HCT116 (cell line): ENCODE results near the gene PPIP5K2. TPM values are rescaled to one million over a fixed set of nuclear protein-coding genes. Genes with fewer than 3 reads are reported as not detected.

ENCODE experiments used
- ATAC-seq: fragments of 200-7000 bp; cut with Tn5 transposase; 2 replicates; pipeline ENCODE4 v1.9.1; 2020; ENCODE audit warnings: mild to moderate bottlenecking, moderate library complexity
- BruUV-seq: library from RNA; stranded (reverse); fragments of 400-500 nt; replicated peaks from 2 replicates; lab custom pipeline; 2021; lab: Mats Ljungman, UMichigan
- CTCF ChIA-PET: fragments of 300-600 bp; sonication (Branson Sonifier 250); formaldehyde crosslinking; loops from one replicate; lab custom pipeline; 2021; ENCODE audit warnings: antibody characterized with exemption; lab: Charles Lee
- POLR2A ChIA-PET: fragments of 300-600, 350-600 bp; sonication (Branson Sonifier 250); formaldehyde crosslinking; loops from one replicate; lab custom pipeline; 2021; ENCODE audit warnings: antibody characterized with exemption; lab: Charles Lee
- RAD21 ChIA-PET, 2 experiments: fragments of 300-600 bp; sonication (Branson Sonifier 250); formaldehyde crosslinking; loops; one replicate each; lab custom pipeline; 2023; ENCODE audit warnings: low total read pairs in 2 of 2; ENCODE audit not compliant: uncharacterized antibody in 2 of 2, unreplicated experiment in 2 of 2, low non-redundant PET in 1 of 2; lab: Charles Lee
- DNase-seq: peaks from one replicate; pipeline ENCODE4 v3.0.0-alpha.2; 2010; ENCODE audit warnings: low read depth, low spot score
- H2AFZ ChIP-seq: fragments of 200-600 bp; shearing (Covaris generic), sonication (generic); 2 replicates; pipeline ENCODE4 v1.6.1; 2017; ENCODE audit warnings: low read depth, mixed run types, mixed read lengths, antibody characterized with exemption, low read length; ENCODE audit not compliant: poor library complexity, severe bottlenecking
- H3K27ac ChIP-seq: 2 replicates; pipeline ENCODE4 v1.5.1; 2012; ENCODE audit warnings: low read depth, low read length
- H3K27me3 ChIP-seq: fragments of 200-600 bp; sonication (generic); 2 replicates; pipeline ENCODE4 v1.6.1; 2016; ENCODE audit warnings: mixed run types, low read length, mixed read lengths; ENCODE audit not compliant: insufficient read depth
- H3K36me3 ChIP-seq, 2 experiments: fragments of 200-500 bp in 1 of 2; fragments of 200-600 bp in 1 of 2; sonication (Bioruptor generic) in 1 of 2; sonication (generic) in 1 of 2; 2 replicates each; pipeline versions ENCODE4 v1.5.1 to v1.6.1; 2014 to 2016; ENCODE audit warnings: low read length in 2 of 2, inconsistent platforms in 1 of 2, mixed read lengths in 1 of 2, mixed run types in 1 of 2; ENCODE audit not compliant: insufficient read depth in 2 of 2, control insufficient read depth in 1 of 2
- H3K4me1 ChIP-seq, 2 experiments: fragments of 200-600 bp in 1 of 2; sonication (generic) in 1 of 2; 2 replicates each; pipeline versions ENCODE4 v1.5.1 to v1.6.1; 2012 to 2017; ENCODE audit warnings: low read length in 2 of 2, inconsistent platforms in 1 of 2, mild to moderate bottlenecking in 1 of 2, mixed read lengths in 1 of 2, mixed run types in 1 of 2, moderate library complexity in 1 of 2; ENCODE audit not compliant: insufficient read depth in 2 of 2, control insufficient read depth in 1 of 2
- H3K4me2 ChIP-seq: fragments of 200-600 bp; sonication (generic); 2 replicates; pipeline ENCODE4 v1.6.1; 2017; ENCODE audit warnings: mixed run types, low read length, mixed read lengths
- H3K4me3 ChIP-seq, 2 experiments: fragments of 200-600 bp in 1 of 2; sonication (generic) in 1 of 2; replicated peaks in 1 of 2; 2 replicates each; pipeline ENCODE4 v1.5.1; 2011 to 2016; ENCODE audit warnings: low read length in 2 of 2, control low read depth in 1 of 2, low read depth in 1 of 2, mild to moderate bottlenecking in 1 of 2, mixed read lengths in 1 of 2, mixed run types in 1 of 2
- H3K79me2 ChIP-seq: fragments of 200-600 bp; sonication (generic); 2 replicates; pipeline ENCODE4 v1.6.1; 2017; ENCODE audit warnings: mild to moderate bottlenecking, mixed run types, low read length, moderate library complexity, mixed read lengths; ENCODE audit not compliant: insufficient read depth
- H3K9ac ChIP-seq: fragments of 200-600 bp; sonication (generic); 2 replicates; pipeline ENCODE4 v1.6.1; 2016; ENCODE audit warnings: low read length, mixed read lengths
- H3K9me2 ChIP-seq: fragments of 200-600 bp; sonication (generic), shearing (Covaris generic); 2 replicates; pipeline ENCODE4 v1.6.1; 2017; ENCODE audit warnings: mixed run types, mild to moderate bottlenecking, moderate library complexity; ENCODE audit not compliant: insufficient read depth
- H3K9me3 ChIP-seq, 2 experiments: fragments of 200-500 bp in 1 of 2; fragments of 200-600 bp in 1 of 2; sonication (Bioruptor generic) in 1 of 2; sonication (generic) in 1 of 2; 2 replicates each; pipeline ENCODE4 v1.6.1; 2014 to 2017; ENCODE audit warnings: low read length in 2 of 2, mixed read lengths in 2 of 2, inconsistent platforms in 1 of 2, low read depth in 1 of 2, mild to moderate bottlenecking in 1 of 2, mixed run types in 1 of 2, moderate library complexity in 1 of 2; ENCODE audit not compliant: control insufficient read depth in 1 of 2, insufficient read depth in 1 of 2
- H4K20me1 ChIP-seq: fragments of 200-600 bp; sonication (generic), shearing (Covaris generic); 2 replicates; pipeline ENCODE4 v1.6.1; 2017; ENCODE audit warnings: mixed run types, mild to moderate bottlenecking, moderate library complexity; ENCODE audit not compliant: insufficient read depth
- CBX3 ChIP-seq: IDR thresholded peaks from 2 replicates; pipeline ENCODE4 v1.6.1; 2012; ENCODE audit warnings: low read depth
- CEBPB ChIP-seq: IDR thresholded peaks from 2 replicates; pipeline ENCODE4 v1.6.1; 2012; ENCODE audit warnings: low read depth
- ELF1 ChIP-seq: IDR thresholded peaks from 2 replicates; pipeline ENCODE4 v1.6.1; 2012; ENCODE audit warnings: low read depth, borderline replicate concordance
- EZH2phosphoT487 ChIP-seq: fragments of 200-600 bp; IDR thresholded peaks from 2 replicates; pipeline ENCODE4 v1.6.1; 2018; ENCODE audit warnings: antibody characterized with exemption, borderline replicate concordance
- FOSL1 ChIP-seq: IDR thresholded peaks from 2 replicates; pipeline ENCODE4 v1.6.1; 2012; ENCODE audit warnings: low read depth
- JUND ChIP-seq: IDR thresholded peaks from 2 replicates; pipeline ENCODE4 v1.6.1; 2012
- POLR2A ChIP-seq: IDR thresholded peaks from 2 replicates; pipeline ENCODE4 v1.7.0; 2011; ENCODE audit warnings: borderline replicate concordance; ENCODE audit not compliant: insufficient read depth, insufficient read length; ENCODE audit errors: extremely low read depth
- POLR2AphosphoS5 ChIP-seq: IDR thresholded peaks from 2 replicates; pipeline ENCODE4 v1.6.1; 2011; ENCODE audit warnings: mild to moderate bottlenecking, low read depth, low read length, moderate library complexity
- RAD21 ChIP-seq: IDR thresholded peaks from 2 replicates; pipeline ENCODE4 v1.6.1; 2012; ENCODE audit warnings: low read depth, mild to moderate bottlenecking
- SP1 ChIP-seq: IDR thresholded peaks from 2 replicates; pipeline ENCODE4 v1.6.1; 2012; ENCODE audit warnings: low read depth
- SRF ChIP-seq: IDR thresholded peaks from 2 replicates; pipeline ENCODE4 v1.6.1; 2012; ENCODE audit warnings: low read depth
- YY1 ChIP-seq: IDR thresholded peaks from 2 replicates; pipeline ENCODE4 v1.6.1; 2011; ENCODE audit warnings: low read length, low read depth, moderate library complexity, mild to moderate bottlenecking; ENCODE audit not compliant: insufficient replicate concordance; ENCODE audit errors: extremely low read depth
- ZNF274 ChIP-seq: fragments of 200-500 bp; sonication (Bioruptor generic); IDR thresholded peaks from 2 replicates; pipeline ENCODE4 v1.6.1; 2014; ENCODE audit warnings: mild to moderate bottlenecking, low read depth, low read length, inconsistent platforms
- intact Hi-C: fragments of 100-400 bp; cut with micrococcal nuclease; formaldehyde crosslinking; loops from 2 replicates; pipeline ENCODE4 v1.10.0; 2022
- total RNA-seq: library from RNA; stranded (reverse); gene quantifications from one replicate; pipeline ENCODE4 v1.2.1, GENCODE V29; 2021; ENCODE audit not compliant: unreplicated experiment
- TF ChIP-seq, protein P1 (sequence below): IDR thresholded peaks from 2 replicates; pipeline ENCODE4 v1.6.1; 2012
- TF ChIP-seq, protein P2 (sequence below): IDR thresholded peaks from 2 replicates; pipeline ENCODE4 v1.6.1; 2012; ENCODE audit warnings: low read depth
- TF ChIP-seq, protein P3 (sequence below): IDR thresholded peaks from 2 replicates; pipeline ENCODE4 v1.6.1; 2012
- TF ChIP-seq, protein P4 (sequence below): IDR thresholded peaks from 2 replicates; pipeline ENCODE4 v1.6.1; 2011; ENCODE audit warnings: mild to moderate bottlenecking, low read length, moderate library complexity; ENCODE audit not compliant: insufficient replicate concordance; ENCODE audit errors: extremely low read depth

Gene PPIP5K2
- total RNA-seq, 1 experiment from 2014 or later, result 45.8 TPM

DNA sequence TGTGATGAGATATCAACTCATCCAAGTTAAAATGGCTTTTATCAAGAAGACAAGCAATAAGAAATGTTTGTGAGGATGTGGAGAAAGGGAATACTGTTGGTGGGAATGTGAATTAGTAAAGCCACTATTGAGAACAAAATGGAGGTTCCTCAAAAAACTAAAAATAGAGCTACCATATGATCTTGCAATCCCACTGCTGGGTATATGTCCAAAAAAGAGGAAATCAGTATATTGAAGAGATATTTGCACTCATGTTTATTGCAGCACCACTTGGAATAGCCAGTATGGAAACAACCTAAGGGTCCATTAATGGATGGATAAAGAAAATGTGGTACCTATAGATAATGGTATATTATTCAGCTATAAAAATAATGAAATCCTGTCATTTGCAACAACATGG, 25.1 kb downstream of the PPIP5K2 start:
- H3K4me2 ChIP-seq, result no peak overlapping the region
- no peak for TF ChIP-seq SRF
- RAD21 ChIA-PET, result no interaction called here
- no peaks in the 10 kb centered on the region for H3K79me2 ChIP-seq
- no peaks in the 10 kb centered on the region for H4K20me1 ChIP-seq
- no peak overlapping the region for H2AFZ ChIP-seq
- no peaks in the 10 kb centered on the region for H3K4me1 ChIP-seq
- POLR2A ChIA-PET, result no interaction called here
- BruUV-seq, result no TSS peak
- no peak overlapping the region for H3K27ac ChIP-seq
- CTCF ChIA-PET, result no interaction called here
- H3K36me3 ChIP-seq, result no peaks in the 10 kb centered on the region
- H3K9me2 ChIP-seq, result no peaks in the 10 kb centered on the region
- H3K27me3 ChIP-seq, result no peaks in the 10 kb centered on the region
- H3K9ac ChIP-seq, result no peak overlapping the region
- H3K4me3 ChIP-seq, result no peak overlapping the region
- ATAC-seq (no peak), DNase-seq (no peak)
- intact Hi-C loops, result no loop called here
- no peaks in the 10 kb centered on the region for H3K9me3 ChIP-seq

DNA sequence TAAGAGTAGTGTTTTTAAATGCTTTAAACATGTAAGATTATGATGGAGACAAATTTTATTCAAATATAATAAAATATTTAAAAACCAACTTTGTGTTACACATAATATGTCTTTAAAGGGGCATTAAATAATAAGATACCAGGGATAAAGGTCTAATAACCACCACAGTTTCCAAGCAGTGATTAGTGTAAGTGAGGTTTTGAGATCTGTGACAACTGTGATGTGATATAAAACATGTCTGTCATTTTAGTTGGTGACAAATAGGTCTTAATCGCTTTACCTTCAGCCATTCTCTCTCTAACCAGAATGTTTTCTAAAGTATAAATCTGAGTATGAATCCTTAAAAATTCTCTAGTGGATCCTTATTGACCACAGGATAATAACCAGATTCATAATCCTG, 28.1 kb downstream of the PPIP5K2 start:
- no peaks in the 10 kb centered on the region for H3K4me1 ChIP-seq
- no peak overlapping the region for H3K4me2 ChIP-seq
- ChIA-PET POLR2A (no interaction called here), CTCF (no interaction called here)
- no peak overlapping the region for H2AFZ ChIP-seq
- no peak for DNase-seq
- no peaks in the 10 kb centered on the region for H3K9me2 ChIP-seq
- no TSS peak for BruUV-seq
- TF ChIP-seq CEBPB, result no peak
- TF ChIP-seq, protein P1, sequence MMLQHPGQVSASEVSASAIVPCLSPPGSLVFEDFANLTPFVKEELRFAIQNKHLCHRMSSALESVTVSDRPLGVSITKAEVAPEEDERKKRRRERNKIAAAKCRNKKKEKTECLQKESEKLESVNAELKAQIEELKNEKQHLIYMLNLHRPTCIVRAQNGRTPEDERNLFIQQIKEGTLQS, result no peak
- TF ChIP-seq POLR2AphosphoS5, result no peak
- TF ChIP-seq EZH2phosphoT487, result no peak
- TF ChIP-seq, protein P2, sequence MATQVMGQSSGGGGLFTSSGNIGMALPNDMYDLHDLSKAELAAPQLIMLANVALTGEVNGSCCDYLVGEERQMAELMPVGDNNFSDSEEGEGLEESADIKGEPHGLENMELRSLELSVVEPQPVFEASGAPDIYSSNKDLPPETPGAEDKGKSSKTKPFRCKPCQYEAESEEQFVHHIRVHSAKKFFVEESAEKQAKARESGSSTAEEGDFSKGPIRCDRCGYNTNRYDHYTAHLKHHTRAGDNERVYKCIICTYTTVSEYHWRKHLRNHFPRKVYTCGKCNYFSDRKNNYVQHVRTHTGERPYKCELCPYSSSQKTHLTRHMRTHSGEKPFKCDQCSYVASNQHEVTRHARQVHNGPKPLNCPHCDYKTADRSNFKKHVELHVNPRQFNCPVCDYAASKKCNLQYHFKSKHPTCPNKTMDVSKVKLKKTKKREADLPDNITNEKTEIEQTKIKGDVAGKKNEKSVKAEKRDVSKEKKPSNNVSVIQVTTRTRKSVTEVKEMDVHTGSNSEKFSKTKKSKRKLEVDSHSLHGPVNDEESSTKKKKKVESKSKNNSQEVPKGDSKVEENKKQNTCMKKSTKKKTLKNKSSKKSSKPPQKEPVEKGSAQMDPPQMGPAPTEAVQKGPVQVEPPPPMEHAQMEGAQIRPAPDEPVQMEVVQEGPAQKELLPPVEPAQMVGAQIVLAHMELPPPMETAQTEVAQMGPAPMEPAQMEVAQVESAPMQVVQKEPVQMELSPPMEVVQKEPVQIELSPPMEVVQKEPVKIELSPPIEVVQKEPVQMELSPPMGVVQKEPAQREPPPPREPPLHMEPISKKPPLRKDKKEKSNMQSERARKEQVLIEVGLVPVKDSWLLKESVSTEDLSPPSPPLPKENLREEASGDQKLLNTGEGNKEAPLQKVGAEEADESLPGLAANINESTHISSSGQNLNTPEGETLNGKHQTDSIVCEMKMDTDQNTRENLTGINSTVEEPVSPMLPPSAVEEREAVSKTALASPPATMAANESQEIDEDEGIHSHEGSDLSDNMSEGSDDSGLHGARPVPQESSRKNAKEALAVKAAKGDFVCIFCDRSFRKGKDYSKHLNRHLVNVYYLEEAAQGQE, result no peak
- TF ChIP-seq JUND, result no peak
- no peak for TF ChIP-seq ELF1
- TF ChIP-seq, protein P3, sequence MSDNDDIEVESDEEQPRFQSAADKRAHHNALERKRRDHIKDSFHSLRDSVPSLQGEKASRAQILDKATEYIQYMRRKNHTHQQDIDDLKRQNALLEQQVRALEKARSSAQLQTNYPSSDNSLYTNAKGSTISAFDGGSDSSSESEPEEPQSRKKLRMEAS, result no peak
- TF ChIP-seq SRF, result no peak
- TF ChIP-seq YY1, result no peak
- TF ChIP-seq CBX3, result no peak
- TF ChIP-seq FOSL1, result no peak
- no peak for TF ChIP-seq POLR2A
- TF ChIP-seq RAD21, result no peak
- TF ChIP-seq, protein P4, sequence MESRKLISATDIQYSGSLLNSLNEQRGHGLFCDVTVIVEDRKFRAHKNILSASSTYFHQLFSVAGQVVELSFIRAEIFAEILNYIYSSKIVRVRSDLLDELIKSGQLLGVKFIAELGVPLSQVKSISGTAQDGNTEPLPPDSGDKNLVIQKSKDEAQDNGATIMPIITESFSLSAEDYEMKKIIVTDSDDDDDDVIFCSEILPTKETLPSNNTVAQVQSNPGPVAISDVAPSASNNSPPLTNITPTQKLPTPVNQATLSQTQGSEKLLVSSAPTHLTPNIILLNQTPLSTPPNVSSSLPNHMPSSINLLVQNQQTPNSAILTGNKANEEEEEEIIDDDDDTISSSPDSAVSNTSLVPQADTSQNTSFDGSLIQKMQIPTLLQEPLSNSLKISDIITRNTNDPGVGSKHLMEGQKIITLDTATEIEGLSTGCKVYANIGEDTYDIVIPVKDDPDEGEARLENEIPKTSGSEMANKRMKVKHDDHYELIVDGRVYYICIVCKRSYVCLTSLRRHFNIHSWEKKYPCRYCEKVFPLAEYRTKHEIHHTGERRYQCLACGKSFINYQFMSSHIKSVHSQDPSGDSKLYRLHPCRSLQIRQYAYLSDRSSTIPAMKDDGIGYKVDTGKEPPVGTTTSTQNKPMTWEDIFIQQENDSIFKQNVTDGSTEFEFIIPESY, result no peak
- no peak for TF ChIP-seq ZNF274
- no peak for TF ChIP-seq SP1
- TF ChIP-seq, all 23 proteins: peak for 0
- Histone ChIP-seq H4K20me1 (no peaks in the 10 kb centered on the region), H3K27ac (no peak overlapping the region), H3K4me3 (no peak overlapping the region), H3K79me2 (no peaks in the 10 kb centered on the region), H3K36me3 (peaks cover 0 to 2% of the 10 kb centered on the region in 2 experiments; a peak in 1 of 4 replicates), H3K27me3 (no peaks in the 10 kb centered on the region), H3K9ac (no peak overlapping the region), H3K9me3 (no peaks in the 10 kb centered on the region; a peak in 1 of 4 replicates)
- no peak for ATAC-seq
- RAD21 ChIA-PET, result no interaction called here
- intact Hi-C loops, result no loop called here
